ENCODE measurements around the gene CMKLR1. TPM values are rescaled to one million over a fixed set of nuclear protein-coding genes. Genes with fewer than 3 reads are reported as not detected.

The CMKLR1 gene
- total RNA-seq, 1 donor from 2014 or later, result not detected

- Mint-ChIP-seq H3K36me3 (ENCODE audit: insufficient read depth) (no peaks in the 10 kb centered on the region), H3K27ac (no peak overlapping the region), H3K4me3 (ENCODE audit: low read depth) (no peak overlapping the region), H3K9me3 (ENCODE audit: low read depth) (peaks cover 18% of the 10 kb centered on the region), H3K4me1 (ENCODE audit: low read depth) (no peaks in the 10 kb centered on the region), H3K27me3 (no peaks in the 10 kb centered on the region)
- DNase-seq (ENCODE audit: low spot score, unreplicated experiment), result no peak
- TF ChIP-seq CTCF (IDR thresholded peaks at IDR 0.05; ENCODE audit: unreplicated experiment), result no peak
Observed at GRCh38 chr12:108380382-108380781, 41.3 kb upstream of the CMKLR1 start.

- H3K9me3 Mint-ChIP-seq (ENCODE audit: low read depth), result peaks cover 15% of the 10 kb centered on the region
- DNase-seq (ENCODE audit: low spot score, unreplicated experiment), result no peak
- no peaks in the 10 kb centered on the region for H3K27me3 Mint-ChIP-seq
Observed at GRCh38 chr12:108379823-108380222, 40.7 kb upstream of the CMKLR1 start.

GRCh38 chr12:108378926-108379325 is 39.8 kb upstream of the CMKLR1 start:
- no peak for DNase-seq (ENCODE audit: low spot score, unreplicated experiment)
- no peak for TF ChIP-seq CTCF (IDR thresholded peaks at IDR 0.05; ENCODE audit: unreplicated experiment)
- H3K4me3 Mint-ChIP-seq (ENCODE audit: low read depth), result no peak overlapping the region
- H3K27ac Mint-ChIP-seq, result no peak overlapping the region
- no peaks in the 10 kb centered on the region for H3K36me3 Mint-ChIP-seq (ENCODE audit: insufficient read depth)
- no peaks in the 10 kb centered on the region for H3K27me3 Mint-ChIP-seq
- peaks cover 15% of the 10 kb centered on the region for H3K9me3 Mint-ChIP-seq (ENCODE audit: low read depth)
- no peaks in the 10 kb centered on the region for H3K4me1 Mint-ChIP-seq (ENCODE audit: low read depth)

More at GRCh38 chr12:108379823-108380222, 40.7 kb upstream of the CMKLR1 start:
- TF ChIP-seq CTCF (IDR thresholded peaks at IDR 0.05; ENCODE audit: unreplicated experiment), result no peak
- Mint-ChIP-seq H3K4me1 (ENCODE audit: low read depth) (no peaks in the 10 kb centered on the region), H3K4me3 (ENCODE audit: low read depth) (no peak overlapping the region), H3K27ac (no peak overlapping the region), H3K36me3 (ENCODE audit: insufficient read depth) (no peaks in the 10 kb centered on the region)

- TF ChIP-seq CTCF (IDR thresholded peaks at IDR 0.05; ENCODE audit: unreplicated experiment), result no peak
- H3K9me3 Mint-ChIP-seq (ENCODE audit: low read depth), result peaks cover 20% of the 10 kb centered on the region
- no peak overlapping the region for H3K27ac Mint-ChIP-seq
- H3K4me3 Mint-ChIP-seq (ENCODE audit: low read depth), result no peak overlapping the region
- no peaks in the 10 kb centered on the region for H3K4me1 Mint-ChIP-seq (ENCODE audit: low read depth)
- no peaks in the 10 kb centered on the region for H3K36me3 Mint-ChIP-seq (ENCODE audit: insufficient read depth)
- H3K27me3 Mint-ChIP-seq, result no peaks in the 10 kb centered on the region
- no peak for DNase-seq (ENCODE audit: low spot score, unreplicated experiment)
Observed at GRCh38 chr12:108377260-108377659, 38.1 kb upstream of the CMKLR1 start.

GRCh38 chr12:108375986-108376663 is 37.0 kb upstream of the CMKLR1 start:
- no peak for TF ChIP-seq CTCF (IDR thresholded peaks at IDR 0.05; ENCODE audit: unreplicated experiment)
- Mint-ChIP-seq H3K27me3 (no peaks in the 10 kb centered on the region), H3K36me3 (ENCODE audit: insufficient read depth) (no peaks in the 10 kb centered on the region), H3K9me3 (ENCODE audit: low read depth) (peaks cover 20% of the 10 kb centered on the region), H3K4me1 (ENCODE audit: low read depth) (no peaks in the 10 kb centered on the region), H3K27ac (no peak overlapping the region), H3K4me3 (ENCODE audit: low read depth) (no peak overlapping the region)
- DNase-seq (ENCODE audit: low spot score, unreplicated experiment), result no peak

All from progenitor cell of endocrine pancreas (in vitro differentiated cells).